ENCODE data around the gene RABGAP1. TPM values are rescaled to one million over a fixed set of nuclear protein-coding genes. Genes with fewer than 3 reads are reported as not detected.
A peak's percentile ranks its signal among the peaks of the same experiment; 100 is the strongest.

RABGAP1 gene
- total and polyA plus RNA-seq, 3 donors from 2014 or later = 53.0 to 113 (median 94.0) TPM

DNA sequence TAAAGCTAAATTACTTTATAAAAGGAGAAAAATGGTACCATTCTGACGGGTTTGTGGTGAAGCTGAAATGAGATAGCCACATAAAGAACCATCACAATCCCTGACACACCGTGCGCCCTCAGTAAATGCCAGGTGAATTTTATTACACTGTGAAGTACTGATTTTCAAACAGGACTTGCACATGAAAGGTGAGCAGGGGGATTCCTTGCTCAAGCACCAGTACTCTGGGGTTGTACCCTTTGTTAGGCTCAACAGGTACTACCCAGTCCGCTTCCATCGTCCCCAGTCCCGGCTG lies 419 bp upstream of the RABGAP1 start:
- no peaks in the 10 kb centered on the region for H3K27me3 ChIP-seq
- WGBS, 2 donors = 18 to 30% methylated on average over 5 to 6 of the region's 6 CpGs
- peak overlapping the region; percentile 82 to 85 for H3K4me3 ChIP-seq
- H3K4me1 ChIP-seq = peaks cover 28% of the 10 kb centered on the region
- TF ChIP-seq, protein P1, sequence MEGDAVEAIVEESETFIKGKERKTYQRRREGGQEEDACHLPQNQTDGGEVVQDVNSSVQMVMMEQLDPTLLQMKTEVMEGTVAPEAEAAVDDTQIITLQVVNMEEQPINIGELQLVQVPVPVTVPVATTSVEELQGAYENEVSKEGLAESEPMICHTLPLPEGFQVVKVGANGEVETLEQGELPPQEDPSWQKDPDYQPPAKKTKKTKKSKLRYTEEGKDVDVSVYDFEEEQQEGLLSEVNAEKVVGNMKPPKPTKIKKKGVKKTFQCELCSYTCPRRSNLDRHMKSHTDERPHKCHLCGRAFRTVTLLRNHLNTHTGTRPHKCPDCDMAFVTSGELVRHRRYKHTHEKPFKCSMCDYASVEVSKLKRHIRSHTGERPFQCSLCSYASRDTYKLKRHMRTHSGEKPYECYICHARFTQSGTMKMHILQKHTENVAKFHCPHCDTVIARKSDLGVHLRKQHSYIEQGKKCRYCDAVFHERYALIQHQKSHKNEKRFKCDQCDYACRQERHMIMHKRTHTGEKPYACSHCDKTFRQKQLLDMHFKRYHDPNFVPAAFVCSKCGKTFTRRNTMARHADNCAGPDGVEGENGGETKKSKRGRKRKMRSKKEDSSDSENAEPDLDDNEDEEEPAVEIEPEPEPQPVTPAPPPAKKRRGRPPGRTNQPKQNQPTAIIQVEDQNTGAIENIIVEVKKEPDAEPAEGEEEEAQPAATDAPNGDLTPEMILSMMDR (IDR thresholded peaks at IDR 0.05) = no peak
- TF ChIP-seq POLR2A (IDR thresholded peaks at IDR 0.05) = no peak
- intact Hi-C loops (cut with DNase I; ENCODE audit: low total_unique reads) = no loop called here
- H3K9me3 ChIP-seq = no peaks in the 10 kb centered on the region
- no peak for DNase-seq
- H3K36me3 ChIP-seq (ENCODE audit: low read depth, missing control alignments) = no peaks in the 10 kb centered on the region
- peak overlapping the region; percentile 64 to 94 for H3K27ac ChIP-seq

DNA sequence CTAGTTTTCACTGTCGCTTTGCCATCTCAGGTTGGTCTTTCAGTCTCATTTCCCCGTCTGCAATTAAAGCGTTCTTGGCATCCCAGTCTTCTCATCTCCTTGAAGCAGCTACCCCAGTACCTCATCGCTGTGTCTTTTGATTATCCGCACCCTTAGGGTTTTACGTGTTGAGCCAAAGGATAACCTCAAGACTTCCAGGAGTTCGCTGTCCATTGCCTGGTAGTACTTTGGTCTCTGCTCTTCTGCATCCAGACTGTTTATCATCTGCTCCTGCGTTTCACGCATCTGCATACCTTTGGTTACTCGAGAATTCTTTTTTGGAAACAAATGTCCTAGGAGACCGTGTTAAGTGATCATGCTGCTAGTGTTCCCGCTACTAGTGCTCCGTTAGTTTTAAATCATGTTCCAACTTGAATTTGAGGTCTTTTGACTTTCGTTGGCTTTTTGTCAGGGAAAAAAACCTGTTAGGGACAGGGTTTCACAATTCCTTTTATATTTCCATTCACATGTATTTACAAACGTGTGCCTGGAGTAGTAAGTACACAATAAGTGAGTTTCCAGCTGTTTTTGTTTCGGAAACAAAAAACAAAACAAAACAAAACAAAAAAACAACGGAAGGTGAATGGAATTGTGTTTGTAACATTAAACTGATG lies 888 bp downstream of the RABGAP1 start:
- WGBS, 2 donors = 3 to 6% methylated on average over 17 of the region's 17 CpGs
- peaks cover 25% of the 10 kb centered on the region for H3K4me1 ChIP-seq
- no peaks in the 10 kb centered on the region for H3K9me3 ChIP-seq
- no peaks in the 10 kb centered on the region for H3K27me3 ChIP-seq
- no peak for TF ChIP-seq POLR2A (IDR thresholded peaks at IDR 0.05)
- TF ChIP-seq, protein P1 (IDR thresholded peaks at IDR 0.05) = no peak
- peak overlapping the region; percentile 92 to 94 for H3K27ac ChIP-seq
- no peaks in the 10 kb centered on the region for H3K36me3 ChIP-seq (ENCODE audit: low read depth, missing control alignments)
- intact Hi-C loops (cut with DNase I; ENCODE audit: low total_unique reads) = no loop called here
- H3K4me3 ChIP-seq = peak overlapping the region; percentile 82 to 85
- no peak for DNase-seq

DNA sequence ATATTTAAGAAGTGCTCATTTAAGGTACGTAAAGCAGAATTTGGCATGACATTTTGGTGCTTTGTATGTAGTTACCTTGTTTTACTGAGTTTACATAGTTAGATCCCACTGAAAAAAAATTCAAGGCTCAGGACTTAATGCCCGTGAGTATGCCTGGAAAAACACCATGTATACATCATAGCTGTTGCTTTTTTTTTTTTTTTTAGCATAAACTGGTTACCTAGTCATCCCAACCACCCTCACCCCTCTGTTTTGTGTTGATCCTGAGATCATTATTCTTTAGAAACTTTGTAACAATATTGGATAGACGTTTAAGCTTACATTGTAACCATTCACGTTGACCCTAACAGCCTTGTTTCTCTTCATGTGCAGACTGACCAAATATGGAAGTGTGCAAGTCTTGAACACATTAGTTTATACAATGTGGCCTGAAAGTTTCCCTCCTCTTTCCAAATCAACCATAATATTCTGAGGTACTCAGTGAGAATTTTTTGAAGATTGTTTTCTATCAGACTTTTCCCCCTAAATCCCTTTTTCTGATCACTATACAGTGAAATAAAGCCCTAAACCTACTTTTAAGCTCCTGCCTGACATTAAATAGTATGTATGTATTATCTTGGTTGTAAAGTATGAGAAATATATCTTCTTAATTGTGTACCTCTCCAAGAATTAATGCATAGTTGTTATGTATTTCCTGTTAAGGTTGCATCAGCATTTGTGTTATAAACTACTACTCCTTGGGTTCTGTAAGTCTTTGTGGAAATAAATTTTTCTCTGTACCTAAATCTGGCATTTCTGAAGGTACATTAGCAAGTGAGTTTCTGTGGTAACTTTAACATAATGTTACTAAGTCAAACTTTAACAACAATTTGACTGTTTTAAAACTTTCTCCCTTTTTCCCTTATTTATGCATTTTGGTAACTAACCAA lies 4.4 kb downstream of the RABGAP1 start:
- Histone ChIP-seq H3K4me1 (peaks cover 24% of the 10 kb centered on the region), H3K27me3 (no peaks in the 10 kb centered on the region), H3K9me3 (no peaks in the 10 kb centered on the region), H3K4me3 (no peak overlapping the region), H3K27ac (peak overlapping the region; percentile 63 to 72), H3K36me3 (ENCODE audit: low read depth, missing control alignments) (no peaks in the 10 kb centered on the region)
- 42 to 54% methylated on average over 4 of the region's 4 CpGs for WGBS, 2 donors
- intact Hi-C loops (cut with DNase I; ENCODE audit: low total_unique reads) = no loop called here
- TF ChIP-seq, protein P1 (IDR thresholded peaks at IDR 0.05) = no peak
- TF ChIP-seq POLR2A (IDR thresholded peaks at IDR 0.05) = no peak
- no peak for DNase-seq

DNA sequence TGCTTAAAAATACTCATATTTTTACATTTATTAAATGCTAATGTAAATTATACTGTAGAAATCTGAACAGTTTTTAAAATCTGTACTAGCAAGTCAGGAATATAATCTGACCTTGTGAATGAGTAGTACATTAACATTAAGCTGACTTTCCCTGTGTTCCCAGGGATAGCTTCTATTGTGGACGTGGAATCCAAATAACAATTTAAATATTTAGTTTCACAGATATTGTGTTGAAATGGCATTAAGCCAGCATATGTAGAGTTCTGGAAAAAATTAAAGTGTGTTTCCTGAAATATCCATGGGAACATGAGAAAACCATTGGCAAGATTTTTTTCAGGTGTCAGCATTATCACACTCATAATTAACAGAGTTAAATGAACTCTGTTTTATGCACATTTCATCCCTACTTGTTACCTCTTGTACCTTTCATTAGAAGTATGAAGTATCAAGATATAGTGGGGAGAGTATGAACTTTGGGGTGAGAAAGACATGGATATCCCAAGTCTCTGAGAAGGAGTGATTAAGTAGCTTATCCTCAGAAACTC lies 5.7 kb downstream of the RABGAP1 start:
- Histone ChIP-seq H3K4me1 (peaks cover 26% of the 10 kb centered on the region), H3K9me3 (no peaks in the 10 kb centered on the region), H3K27ac (peak overlapping the region in 1 of 2 donors; percentile 10), H3K4me3 (no peak overlapping the region), H3K36me3 (ENCODE audit: low read depth, missing control alignments) (no peaks in the 10 kb centered on the region), H3K27me3 (no peaks in the 10 kb centered on the region)
- intact Hi-C loops (cut with DNase I; ENCODE audit: low total_unique reads) = no loop called here
- no peak for DNase-seq
- WGBS, 2 donors = 60 to 71% methylated on average over 1 of the region's 1 CpG
- no peak for TF ChIP-seq POLR2A (IDR thresholded peaks at IDR 0.05)
- TF ChIP-seq, protein P1 (IDR thresholded peaks at IDR 0.05) = no peak

All from testis (tissue), 3 donors.